Measurements from ENCODE around the gene ITGAV. TPM values are rescaled to one million over a fixed set of nuclear protein-coding genes. Genes with fewer than 3 reads are reported as not detected.

The ITGAV gene
- total RNA-seq, 1 donor from 2014 or later, result 21.9 TPM

- Mint-ChIP-seq H3K27me3 (ENCODE audit: unreplicated experiment) (no peaks in the 10 kb centered on the region), H3K27ac (ENCODE audit: unreplicated experiment) (no peak overlapping the region), H3K36me3 (ENCODE audit: unreplicated experiment) (no peaks in the 10 kb centered on the region), H3K9me3 (ENCODE audit: unreplicated experiment) (no peaks in the 10 kb centered on the region), H3K4me1 (ENCODE audit: low read depth, unreplicated experiment) (peaks cover 8% of the 10 kb centered on the region), H3K4me3 (ENCODE audit: unreplicated experiment) (no peak overlapping the region)
- DNase-seq, result no peak
- TF ChIP-seq CTCF (IDR thresholded peaks at IDR 0.05; ENCODE audit: partially characterized antibody, unreplicated experiment), result no peak
These were observed 50.1 kb downstream of the ITGAV start for GRCh38 chr2:186639939-186640338.

GRCh38 chr2:186641132-186641806 is 51.4 kb downstream of the ITGAV start:
- Mint-ChIP-seq H3K9me3 (ENCODE audit: unreplicated experiment) (no peaks in the 10 kb centered on the region), H3K27ac (ENCODE audit: unreplicated experiment) (no peak overlapping the region), H3K36me3 (ENCODE audit: unreplicated experiment) (no peaks in the 10 kb centered on the region), H3K4me1 (ENCODE audit: low read depth, unreplicated experiment) (peaks cover 6% of the 10 kb centered on the region), H3K4me3 (ENCODE audit: unreplicated experiment) (no peak overlapping the region), H3K27me3 (ENCODE audit: unreplicated experiment) (no peaks in the 10 kb centered on the region)
- no peak for TF ChIP-seq CTCF (IDR thresholded peaks at IDR 0.05; ENCODE audit: partially characterized antibody, unreplicated experiment)
- no peak for DNase-seq

- H3K9me3 Mint-ChIP-seq (ENCODE audit: unreplicated experiment), result no peaks in the 10 kb centered on the region
- TF ChIP-seq CTCF (IDR thresholded peaks at IDR 0.05; ENCODE audit: partially characterized antibody, unreplicated experiment), result peak; percentile 21
- no peak overlapping the region for H3K27ac Mint-ChIP-seq (ENCODE audit: unreplicated experiment)
- no peaks in the 10 kb centered on the region for H3K27me3 Mint-ChIP-seq (ENCODE audit: unreplicated experiment)
- peaks cover 6% of the 10 kb centered on the region for H3K4me1 Mint-ChIP-seq (ENCODE audit: low read depth, unreplicated experiment)
- no peak overlapping the region for H3K4me3 Mint-ChIP-seq (ENCODE audit: unreplicated experiment)
- H3K36me3 Mint-ChIP-seq (ENCODE audit: unreplicated experiment), result no peaks in the 10 kb centered on the region
- no peak for DNase-seq
These were observed 52.0 kb downstream of the ITGAV start for GRCh38 chr2:186641807-186642321.

- Mint-ChIP-seq H3K36me3 (ENCODE audit: unreplicated experiment) (no peaks in the 10 kb centered on the region), H3K4me1 (ENCODE audit: low read depth, unreplicated experiment) (peaks cover 2% of the 10 kb centered on the region), H3K4me3 (ENCODE audit: unreplicated experiment) (no peak overlapping the region), H3K27me3 (ENCODE audit: unreplicated experiment) (no peaks in the 10 kb centered on the region), H3K9me3 (ENCODE audit: unreplicated experiment) (no peaks in the 10 kb centered on the region), H3K27ac (ENCODE audit: unreplicated experiment) (no peak overlapping the region)
- DNase-seq, result no peak
- no peak for TF ChIP-seq CTCF (IDR thresholded peaks at IDR 0.05; ENCODE audit: partially characterized antibody, unreplicated experiment)
These were observed 54.9 kb downstream of the ITGAV start for GRCh38 chr2:186644791-186645190.

GRCh38 chr2:186645999-186646398 is 56.1 kb downstream of the ITGAV start:
- no peak for DNase-seq
- no peaks in the 10 kb centered on the region for H3K36me3 Mint-ChIP-seq (ENCODE audit: unreplicated experiment)
- no peaks in the 10 kb centered on the region for H3K9me3 Mint-ChIP-seq (ENCODE audit: unreplicated experiment)
- no peaks in the 10 kb centered on the region for H3K27me3 Mint-ChIP-seq (ENCODE audit: unreplicated experiment)
- TF ChIP-seq CTCF (IDR thresholded peaks at IDR 0.05; ENCODE audit: partially characterized antibody, unreplicated experiment), result no peak
- H3K4me1 Mint-ChIP-seq (ENCODE audit: low read depth, unreplicated experiment), result peaks cover 2% of the 10 kb centered on the region
- H3K4me3 Mint-ChIP-seq (ENCODE audit: unreplicated experiment), result no peak overlapping the region
- H3K27ac Mint-ChIP-seq (ENCODE audit: unreplicated experiment), result no peak overlapping the region
